GM13977 (cell line): ENCODE data around the gene HYCC1.
A peak's percentile ranks its signal among the peaks of the same experiment; 100 is the strongest.

Source experiments
- DNase-seq: peaks from one replicate; pipeline ENCODE4 v3.0.0; 2012; ENCODE audit warnings: low spot score
- in situ Hi-C: fragments of 300-500 bp; cut with MboI; formaldehyde crosslinking; loops from one replicate; pipeline ENCODE4 v1.12.0; 2022; ENCODE audit warnings: low sequenced_read_pairs, low pct_unique_long_range_greater_than_20kb, mixed read lengths, inconsistent platforms; ENCODE audit not compliant: unreplicated experiment
- TF ChIP-seq, protein P1 (sequence below): IDR thresholded peaks from 2 replicates; pipeline ENCODE4 v1.5.1; 2012; ENCODE audit warnings: mild to moderate bottlenecking, control low read depth; ENCODE audit not compliant: insufficient read depth; ENCODE audit errors: extremely low read depth, missing control alignments

HYCC1 gene

DNA sequence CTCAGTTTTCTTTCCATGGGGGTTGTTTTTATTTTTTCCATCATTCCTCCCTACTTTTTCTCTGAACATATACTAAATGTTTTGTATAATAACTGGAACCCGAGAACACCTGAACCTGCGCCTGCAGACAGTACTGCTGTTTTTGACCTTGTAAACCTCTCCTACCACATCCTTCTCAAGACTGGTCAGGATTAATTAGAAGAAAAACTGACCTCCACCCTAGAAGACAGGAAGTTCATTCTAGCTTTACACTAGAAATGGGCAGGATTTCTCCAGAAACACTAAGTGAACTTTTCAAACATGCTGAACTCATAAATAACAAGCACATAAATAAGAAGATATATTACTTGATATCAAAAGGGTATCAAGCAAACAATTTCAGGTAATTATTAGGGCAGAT lies 751 bp upstream of the HYCC1 start:
- DNase-seq = no peak
- in situ Hi-C loops = no loop called here
- TF ChIP-seq, protein P1, sequence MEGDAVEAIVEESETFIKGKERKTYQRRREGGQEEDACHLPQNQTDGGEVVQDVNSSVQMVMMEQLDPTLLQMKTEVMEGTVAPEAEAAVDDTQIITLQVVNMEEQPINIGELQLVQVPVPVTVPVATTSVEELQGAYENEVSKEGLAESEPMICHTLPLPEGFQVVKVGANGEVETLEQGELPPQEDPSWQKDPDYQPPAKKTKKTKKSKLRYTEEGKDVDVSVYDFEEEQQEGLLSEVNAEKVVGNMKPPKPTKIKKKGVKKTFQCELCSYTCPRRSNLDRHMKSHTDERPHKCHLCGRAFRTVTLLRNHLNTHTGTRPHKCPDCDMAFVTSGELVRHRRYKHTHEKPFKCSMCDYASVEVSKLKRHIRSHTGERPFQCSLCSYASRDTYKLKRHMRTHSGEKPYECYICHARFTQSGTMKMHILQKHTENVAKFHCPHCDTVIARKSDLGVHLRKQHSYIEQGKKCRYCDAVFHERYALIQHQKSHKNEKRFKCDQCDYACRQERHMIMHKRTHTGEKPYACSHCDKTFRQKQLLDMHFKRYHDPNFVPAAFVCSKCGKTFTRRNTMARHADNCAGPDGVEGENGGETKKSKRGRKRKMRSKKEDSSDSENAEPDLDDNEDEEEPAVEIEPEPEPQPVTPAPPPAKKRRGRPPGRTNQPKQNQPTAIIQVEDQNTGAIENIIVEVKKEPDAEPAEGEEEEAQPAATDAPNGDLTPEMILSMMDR = no peak

GRCh38 chr7:23012908-23013714 lies 819 bp downstream of the HYCC1 start:
- TF ChIP-seq, protein P1 = peak; percentile 12
- no peak for DNase-seq
- in situ Hi-C loops = no loop called here

DNA sequence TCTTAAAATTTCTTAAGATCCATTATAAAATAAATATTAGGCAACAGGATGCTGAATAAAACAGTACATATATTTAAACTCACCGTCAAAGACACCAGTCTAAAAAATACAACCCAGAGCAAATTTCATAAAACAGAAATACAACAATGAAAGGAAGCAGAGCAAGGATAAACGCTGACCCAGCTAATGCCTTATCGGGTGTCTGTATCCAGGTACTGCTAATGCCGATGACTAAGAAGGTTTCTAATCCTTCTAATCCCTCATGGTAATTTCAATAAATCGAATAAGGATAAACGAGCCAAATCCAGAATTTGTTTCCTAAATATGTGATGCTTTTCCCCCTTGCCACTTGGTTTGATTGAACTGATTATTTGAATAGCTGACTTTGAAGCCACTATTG lies 1.7 kb downstream of the HYCC1 start:
- no peak for DNase-seq
- TF ChIP-seq, protein P1 = no peak
- in situ Hi-C loops = no loop called here

DNA sequence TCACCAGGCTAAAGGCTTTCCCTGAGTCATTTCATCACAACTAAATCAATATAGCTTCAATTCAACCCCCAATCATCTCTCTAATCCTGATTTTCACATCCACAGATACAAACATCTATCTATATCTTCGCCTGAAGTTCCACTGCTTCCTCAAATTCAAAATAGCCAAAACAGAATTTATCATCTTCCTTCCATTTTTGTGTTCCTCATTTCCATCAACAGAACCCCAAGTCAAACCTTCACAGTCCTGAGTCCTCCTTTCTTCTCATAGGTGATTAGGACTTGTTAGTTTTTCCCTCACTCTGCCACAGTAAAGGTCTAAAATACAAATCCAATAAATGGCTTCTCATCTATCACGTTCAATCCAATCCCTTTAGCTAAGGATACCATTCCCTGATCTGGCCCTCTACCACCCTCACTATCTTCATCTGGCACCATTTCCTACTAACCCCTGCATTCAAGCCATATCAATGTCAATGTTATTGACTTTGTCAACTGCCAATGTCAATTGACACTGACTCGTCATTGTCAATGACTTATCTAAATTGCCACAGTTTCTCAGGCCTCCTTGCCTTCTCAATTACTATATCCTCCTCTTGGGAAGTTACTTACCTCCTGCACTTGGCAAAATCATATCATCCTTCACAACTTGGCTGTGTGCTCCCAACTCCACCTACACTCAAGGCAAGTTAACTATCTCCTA lies 2.6 kb downstream of the HYCC1 start:
- TF ChIP-seq, protein P1 = no peak
- no peak for DNase-seq
- in situ Hi-C loops = no loop called here

DNA sequence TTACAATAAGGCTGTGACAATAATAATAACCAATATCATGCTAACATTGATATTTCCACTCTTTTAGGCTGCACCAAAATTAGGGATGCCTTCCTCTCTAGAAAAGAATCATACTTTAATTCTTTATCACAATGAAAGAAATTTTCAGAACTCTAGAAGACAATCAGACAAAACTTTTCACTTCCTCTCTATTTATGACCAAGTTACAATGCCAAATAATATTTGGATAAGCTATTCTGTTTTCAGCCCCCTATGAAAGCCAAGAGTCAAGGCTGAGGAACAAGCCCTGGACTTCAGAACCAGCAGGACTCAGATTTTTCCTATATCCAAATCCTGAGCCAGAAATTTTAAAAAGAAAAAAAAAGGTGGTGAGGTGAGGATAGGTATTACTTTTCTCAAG lies 4.6 kb downstream of the HYCC1 start:
- in situ Hi-C loops = no loop called here
- DNase-seq = no peak

DNA sequence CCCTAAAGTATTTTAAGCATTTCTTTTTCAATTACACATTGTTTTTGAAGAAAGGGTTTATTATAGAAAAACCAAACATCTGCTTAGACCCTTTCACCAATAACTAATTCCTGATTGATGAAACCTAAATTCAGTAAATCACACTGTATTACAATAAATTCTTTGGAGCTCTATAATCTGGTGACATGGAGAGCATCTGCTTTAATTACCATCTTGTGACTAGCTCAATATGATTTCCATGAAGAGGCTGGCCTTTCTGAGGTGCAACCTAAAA lies 9.7 kb downstream of the HYCC1 start:
- TF ChIP-seq, protein P1 = no peak
- no peak for DNase-seq
- in situ Hi-C loops = no loop called here

More for the DNA sequence above, 4.6 kb downstream of the HYCC1 start:
- TF ChIP-seq, protein P1 = no peak
